IPS-18c (cell line): Measurements from ENCODE around the gene TAB2.

Experiments used
- H3K4me3 ChIP-seq: 2 replicates; pipeline ENCODE4 v1.7.0; 2013; ENCODE audit warnings: low read depth, mild to moderate bottlenecking, low read length, moderate library complexity; ENCODE audit not compliant: insufficient read depth
- H3K9me3 ChIP-seq: one replicate; pipeline ENCODE4 v1.6.1; 2013; ENCODE audit warnings: mild to moderate bottlenecking, low read length, moderate library complexity; ENCODE audit not compliant: control insufficient read depth, insufficient read depth

The TAB2 gene

DNA sequence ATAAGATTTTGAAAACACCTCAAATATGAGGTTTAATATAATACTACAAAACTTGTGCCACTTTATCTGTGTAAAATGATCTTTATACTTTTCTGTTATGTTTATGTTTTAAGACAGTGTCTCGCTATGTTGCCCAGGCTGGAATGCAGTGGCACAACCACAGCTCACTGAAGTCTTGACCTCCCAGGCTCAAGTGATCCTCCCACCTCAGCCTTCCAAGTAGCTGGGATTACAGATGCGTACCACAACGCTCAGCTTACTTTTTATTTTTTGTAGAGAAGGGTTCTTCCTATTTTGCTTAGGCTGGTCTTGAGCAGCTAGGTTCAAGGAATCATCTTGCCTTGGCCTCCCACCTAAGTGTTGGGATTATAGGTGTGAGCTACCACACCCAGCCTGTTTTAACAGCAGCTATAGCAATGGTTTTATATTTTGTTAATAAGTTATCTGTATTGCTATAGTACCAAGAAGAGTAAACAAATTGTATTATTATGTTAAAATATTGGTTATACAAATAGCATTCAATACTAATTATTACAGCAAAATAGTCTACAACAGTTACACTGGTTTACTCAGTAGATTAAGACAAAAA lies 8.2 kb downstream of the TAB2 start:
- H3K9me3 ChIP-seq = no peaks in the 10 kb centered on the region
- no peak overlapping the region for H3K4me3 ChIP-seq

DNA sequence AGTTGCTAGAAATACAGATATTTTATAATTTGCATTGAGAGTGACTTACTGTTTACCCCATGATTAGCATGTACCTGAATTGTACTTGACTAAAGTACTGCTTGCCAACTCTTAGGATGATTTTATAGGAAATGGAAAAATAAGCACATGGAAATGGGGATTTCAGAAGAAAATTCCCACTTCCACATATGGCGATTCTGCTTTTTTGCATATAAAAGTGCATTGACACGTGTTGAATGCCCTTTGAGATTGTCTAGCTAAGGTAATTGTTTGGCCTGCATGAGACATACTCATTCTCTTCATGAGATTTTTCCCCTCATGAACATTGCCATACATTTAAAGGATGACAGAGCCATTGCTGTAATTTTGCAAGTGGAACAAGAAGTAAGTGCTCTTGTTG lies 10.1 kb downstream of the TAB2 start:
- no peaks in the 10 kb centered on the region for H3K9me3 ChIP-seq
- no peak overlapping the region for H3K4me3 ChIP-seq

DNA sequence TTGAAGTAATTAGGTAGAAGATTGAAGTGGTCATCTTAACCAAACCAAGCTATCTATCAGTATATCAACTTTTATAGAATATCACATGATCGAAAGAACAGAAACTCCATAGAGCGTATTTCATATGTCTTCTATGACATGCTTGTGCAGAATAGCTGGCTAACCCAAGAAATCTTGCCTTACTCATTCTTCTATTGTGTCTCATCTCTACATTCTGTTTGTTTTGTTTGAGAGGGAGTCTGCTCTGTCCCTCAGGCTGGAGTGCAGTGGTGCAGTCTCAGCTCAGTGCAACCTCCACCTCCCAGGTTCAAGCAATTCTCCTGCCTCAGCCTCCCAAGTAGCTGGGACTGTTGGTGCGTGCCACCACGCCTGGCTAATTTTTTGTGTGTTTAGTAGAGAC lies 10.6 kb downstream of the TAB2 start:
- Histone ChIP-seq H3K4me3 (no peak overlapping the region), H3K9me3 (no peaks in the 10 kb centered on the region)

DNA sequence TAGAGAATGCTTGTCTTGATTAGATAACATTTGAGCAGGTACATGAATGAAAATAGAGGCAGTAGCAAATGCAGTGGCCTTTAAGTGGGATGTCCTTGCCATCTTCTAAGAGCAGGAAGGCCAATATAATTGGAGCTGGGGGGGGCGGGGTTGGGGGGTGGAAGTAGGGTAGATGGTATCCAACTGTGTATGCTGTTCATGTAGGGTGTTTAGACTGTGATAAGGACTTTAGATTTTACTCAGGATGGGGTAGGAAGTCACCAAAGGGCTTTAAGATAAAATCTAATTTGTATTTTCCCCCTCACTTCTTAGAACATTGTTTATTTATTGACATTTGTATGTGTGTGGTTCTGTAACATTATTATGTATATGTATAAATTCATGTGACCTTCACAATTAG lies 12.0 kb downstream of the TAB2 start:
- no peaks in the 10 kb centered on the region for H3K9me3 ChIP-seq
- no peak overlapping the region for H3K4me3 ChIP-seq

DNA sequence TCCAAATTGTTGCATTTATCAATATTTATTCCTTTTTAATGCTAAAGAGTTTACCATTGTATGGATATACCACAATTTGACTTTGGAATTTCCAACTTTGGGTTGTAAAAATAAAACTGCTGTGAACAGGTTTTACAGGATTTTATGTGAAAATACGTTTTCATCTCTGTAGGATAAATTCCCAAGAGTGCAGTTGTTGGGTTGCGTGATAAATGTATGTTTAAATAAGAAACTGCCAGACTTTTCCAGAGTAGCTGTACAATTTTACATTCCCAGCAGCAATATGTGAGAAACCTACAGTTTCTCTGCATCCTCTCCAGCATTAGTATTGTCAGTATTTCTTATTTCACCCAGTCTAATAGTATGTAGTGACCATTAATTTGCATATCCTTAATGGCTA lies 12.6 kb downstream of the TAB2 start:
- Histone ChIP-seq H3K9me3 (no peaks in the 10 kb centered on the region), H3K4me3 (no peak overlapping the region)

DNA sequence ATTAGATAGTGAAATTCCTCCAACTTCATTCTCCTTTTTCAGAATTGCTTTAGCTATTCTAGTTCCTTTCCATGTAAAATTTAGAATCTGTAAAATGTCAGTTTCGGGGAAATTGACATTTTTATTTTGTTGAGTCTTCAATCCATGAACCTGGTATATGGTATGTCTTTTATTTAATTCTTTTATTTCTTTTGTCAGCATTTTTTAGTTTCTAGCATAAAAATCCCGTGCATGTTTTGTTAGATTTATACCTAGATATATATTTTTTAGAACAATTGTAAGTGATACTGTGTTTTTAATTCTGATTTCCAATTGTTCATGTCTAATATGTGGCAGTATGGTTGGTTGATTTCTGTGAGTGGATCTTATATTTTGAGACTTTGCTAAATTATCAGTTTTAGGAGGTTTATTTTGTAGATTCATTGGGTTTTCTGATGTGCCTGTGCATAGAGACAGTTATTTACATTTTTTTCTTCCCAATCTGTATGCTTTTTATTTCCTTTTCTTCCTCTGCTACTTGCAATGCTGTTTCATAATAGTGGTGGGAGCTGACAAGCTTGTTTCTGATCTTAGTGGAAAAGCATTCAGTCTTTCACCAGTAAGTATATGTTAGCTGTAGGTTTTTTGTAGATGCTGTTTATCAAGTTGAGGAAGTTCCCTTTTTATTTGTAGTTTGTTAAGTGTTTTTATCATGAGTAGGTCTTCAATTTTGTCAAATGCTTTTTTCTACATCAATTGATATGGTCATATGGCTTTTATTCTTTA lies 13.7 kb downstream of the TAB2 start:
- Histone ChIP-seq H3K9me3 (no peaks in the 10 kb centered on the region), H3K4me3 (no peak overlapping the region)

DNA sequence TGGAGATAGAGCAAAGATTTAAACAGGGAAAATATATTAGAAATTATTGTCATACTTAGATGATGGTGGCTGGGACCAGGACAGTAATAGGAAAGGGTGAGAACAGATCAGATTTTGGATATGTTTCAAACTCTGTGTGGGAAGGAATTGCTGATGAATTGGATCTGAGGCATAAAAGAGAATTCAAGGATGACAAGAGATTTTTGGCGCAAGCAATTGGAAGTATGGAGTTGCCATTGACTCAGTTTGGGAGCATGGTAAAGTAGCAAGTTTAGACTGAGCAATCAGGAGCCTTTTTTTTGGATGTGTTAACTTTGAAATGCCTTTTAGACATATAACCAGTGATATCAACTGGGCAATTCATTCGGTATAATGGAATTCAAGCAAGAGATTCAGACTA lies 14.4 kb downstream of the TAB2 start:
- Histone ChIP-seq H3K4me3 (no peak overlapping the region), H3K9me3 (no peaks in the 10 kb centered on the region)

DNA sequence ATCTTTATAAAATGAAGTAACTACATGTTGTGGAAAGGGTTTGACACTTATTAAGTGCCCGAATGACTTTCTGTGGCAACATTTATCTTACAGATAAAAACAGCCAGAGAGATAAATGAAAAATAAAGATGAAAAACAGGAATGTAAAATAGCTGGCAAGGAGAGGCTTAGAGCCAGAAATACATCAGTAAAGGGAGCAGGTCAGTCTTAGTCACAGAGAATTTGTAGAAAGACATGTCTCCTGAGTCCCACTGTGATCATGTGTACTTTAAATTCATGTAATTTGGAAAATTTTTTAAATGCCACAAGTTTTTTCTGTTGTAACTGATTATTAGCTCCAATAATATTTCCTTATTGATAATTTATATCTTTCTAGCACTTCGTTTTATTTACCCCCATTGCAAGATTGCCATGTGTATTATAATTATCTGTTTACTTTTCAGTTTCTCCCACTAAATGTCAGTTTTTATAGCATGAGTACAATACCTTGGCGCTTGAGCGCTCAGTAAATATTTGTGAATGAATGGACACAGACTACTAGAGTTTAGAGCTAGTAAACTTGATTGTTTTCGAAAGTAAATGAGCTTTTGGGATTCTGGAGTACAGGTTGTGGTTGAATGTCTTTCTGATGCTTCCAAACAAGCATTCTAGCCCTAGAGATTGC lies 15.2 kb downstream of the TAB2 start:
- Histone ChIP-seq H3K9me3 (no peaks in the 10 kb centered on the region), H3K4me3 (no peak overlapping the region)

DNA sequence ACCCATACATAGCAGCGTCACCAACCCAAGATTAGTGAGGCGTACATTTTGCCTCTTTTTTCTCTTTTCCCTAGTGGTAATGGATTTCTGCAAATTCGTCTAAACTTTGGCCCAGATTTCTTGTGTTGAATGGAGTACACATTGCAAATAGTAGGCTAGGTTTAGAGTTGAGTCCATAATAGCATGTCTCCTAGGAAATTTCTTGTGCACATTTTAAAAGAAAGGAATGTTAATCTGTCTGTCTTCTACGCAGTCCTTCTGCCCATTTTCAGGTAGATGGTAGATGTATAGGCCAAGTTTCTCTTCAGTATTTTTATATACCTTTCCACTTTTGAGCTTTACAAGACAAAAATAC lies 15.7 kb downstream of the TAB2 start:
- Histone ChIP-seq H3K4me3 (no peak overlapping the region), H3K9me3 (no peaks in the 10 kb centered on the region)

DNA sequence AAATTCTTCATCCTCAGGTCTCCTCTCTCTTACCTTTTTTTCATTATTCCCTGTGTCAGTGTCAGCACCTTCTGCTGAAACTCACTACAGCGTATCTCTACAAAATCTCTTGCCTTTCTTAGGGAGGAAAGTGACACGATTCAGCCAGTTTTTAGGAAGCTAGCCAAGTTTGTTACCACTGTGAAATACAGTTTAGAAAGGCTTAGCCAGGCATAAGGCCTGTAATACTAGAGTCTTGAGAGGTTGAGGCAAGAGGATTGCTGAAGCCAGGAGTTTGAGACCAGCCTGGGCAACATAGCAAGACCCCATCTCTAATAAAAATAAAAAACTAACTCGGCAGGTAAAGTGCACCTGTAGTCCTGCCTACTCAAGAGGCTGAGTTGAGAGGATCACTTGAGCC lies 16.7 kb downstream of the TAB2 start:
- Histone ChIP-seq H3K9me3 (no peaks in the 10 kb centered on the region), H3K4me3 (no peak overlapping the region)

DNA sequence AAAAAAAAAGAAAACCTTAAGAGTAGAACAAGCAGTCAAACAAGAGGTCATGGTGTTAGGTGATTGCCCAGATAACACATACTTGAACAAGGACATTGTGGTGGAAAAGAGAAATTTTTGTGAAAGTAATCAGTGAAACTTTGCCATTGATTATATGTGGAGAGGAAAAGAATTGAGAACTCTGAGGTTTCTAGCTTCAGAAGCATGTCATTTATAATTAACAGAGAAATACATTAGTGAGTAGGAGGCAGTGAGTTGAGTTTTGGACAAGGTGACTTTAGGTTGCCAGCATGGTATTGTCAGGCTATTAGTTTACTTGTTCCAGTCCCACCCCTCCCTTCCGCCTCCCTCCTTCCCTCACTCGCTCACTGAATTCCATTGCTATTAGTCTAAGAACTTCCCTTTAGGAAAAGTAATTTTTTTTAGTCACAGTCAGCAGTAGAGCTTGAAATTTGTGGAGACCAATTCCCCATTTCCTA lies 17.2 kb downstream of the TAB2 start:
- H3K4me3 ChIP-seq = no peak overlapping the region
- H3K9me3 ChIP-seq = no peaks in the 10 kb centered on the region

DNA sequence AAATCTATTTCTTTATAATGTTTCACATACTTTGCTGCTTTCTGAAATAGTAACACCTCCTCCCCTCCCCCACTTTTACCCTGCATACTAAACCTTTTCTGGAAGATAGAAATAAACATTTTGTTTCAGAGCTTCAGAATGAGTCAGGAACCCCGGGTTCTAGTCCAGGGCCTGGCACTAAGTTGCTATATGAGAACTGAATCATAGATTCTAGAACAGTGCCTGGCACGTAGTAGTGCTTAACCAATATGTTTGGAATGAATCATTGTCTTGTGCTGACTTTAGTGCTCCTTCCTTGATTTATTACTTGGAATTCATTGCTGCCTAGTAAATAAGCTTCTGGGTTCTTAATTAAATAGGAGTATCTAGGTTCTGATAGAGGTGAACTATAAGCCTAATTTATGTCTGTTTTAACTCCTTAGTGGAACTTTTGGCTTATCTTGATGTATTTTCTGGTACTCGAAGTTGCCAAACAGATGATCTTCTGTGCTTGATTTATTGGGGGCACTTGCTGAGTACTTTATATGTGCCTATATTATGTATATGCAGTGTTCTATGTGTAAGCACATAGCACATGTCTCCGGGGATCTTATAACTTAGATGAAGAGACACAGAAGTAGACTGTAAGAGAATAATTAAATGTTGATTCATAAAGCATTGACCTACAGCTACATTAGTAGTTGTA lies 18.6 kb downstream of the TAB2 start:
- Histone ChIP-seq H3K9me3 (no peaks in the 10 kb centered on the region), H3K4me3 (no peak overlapping the region)

DNA sequence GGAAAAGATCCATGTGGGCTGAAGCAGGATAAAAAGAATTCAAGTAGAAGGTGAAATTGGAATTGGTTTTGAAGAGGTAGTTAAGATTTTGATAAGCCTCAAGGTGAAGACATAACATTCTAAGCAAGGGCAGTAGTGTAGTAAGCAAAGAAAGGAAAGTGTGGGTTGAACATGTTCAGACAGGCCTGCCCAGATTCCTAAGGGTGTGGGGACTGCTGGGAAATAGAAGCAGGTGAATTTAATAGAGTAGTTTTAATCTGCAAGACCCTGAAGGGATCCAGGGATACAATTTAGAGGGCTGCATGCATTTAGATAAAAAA lies 19.1 kb downstream of the TAB2 start:
- no peak overlapping the region for H3K4me3 ChIP-seq
- H3K9me3 ChIP-seq = no peaks in the 10 kb centered on the region

DNA sequence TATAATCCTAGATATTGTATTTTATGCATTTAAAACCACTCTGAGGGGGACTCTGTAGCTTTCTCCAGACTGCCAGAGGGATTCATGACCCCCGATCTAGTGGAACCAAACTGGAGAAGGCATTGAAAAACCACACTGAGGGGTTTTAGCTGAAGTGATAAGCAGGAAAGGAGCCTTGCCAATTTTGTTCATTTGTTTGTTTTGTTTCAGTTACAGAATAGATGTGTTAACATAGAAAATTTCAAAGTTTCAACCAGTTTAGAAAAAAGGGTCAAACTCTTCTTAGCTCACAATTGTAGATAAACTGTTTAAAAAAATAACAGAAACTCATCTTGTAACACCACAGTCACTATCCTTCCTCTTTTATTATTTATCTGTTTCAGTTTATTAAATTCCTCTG lies 19.8 kb downstream of the TAB2 start:
- no peaks in the 10 kb centered on the region for H3K9me3 ChIP-seq
- H3K4me3 ChIP-seq = no peak overlapping the region

DNA sequence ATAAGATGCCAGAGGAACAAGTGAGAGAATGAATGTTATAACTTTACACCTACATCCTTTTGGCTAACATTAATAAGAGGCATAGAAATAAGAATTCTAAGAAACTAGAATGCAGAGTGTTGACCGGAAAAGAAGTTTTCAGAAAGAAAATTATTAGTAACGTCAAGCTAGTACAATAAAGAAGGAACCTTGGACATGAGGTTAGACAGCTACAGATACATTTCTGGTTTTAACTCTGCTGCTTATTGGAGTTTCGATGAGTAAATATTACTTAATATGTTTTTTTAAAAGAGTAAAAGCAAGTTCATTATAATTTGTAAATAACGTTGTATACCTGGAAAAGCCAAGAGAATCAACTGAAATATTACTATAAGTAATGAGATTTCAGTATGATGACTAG lies 22.7 kb downstream of the TAB2 start:
- Histone ChIP-seq H3K9me3 (no peaks in the 10 kb centered on the region), H3K4me3 (no peak overlapping the region)

DNA sequence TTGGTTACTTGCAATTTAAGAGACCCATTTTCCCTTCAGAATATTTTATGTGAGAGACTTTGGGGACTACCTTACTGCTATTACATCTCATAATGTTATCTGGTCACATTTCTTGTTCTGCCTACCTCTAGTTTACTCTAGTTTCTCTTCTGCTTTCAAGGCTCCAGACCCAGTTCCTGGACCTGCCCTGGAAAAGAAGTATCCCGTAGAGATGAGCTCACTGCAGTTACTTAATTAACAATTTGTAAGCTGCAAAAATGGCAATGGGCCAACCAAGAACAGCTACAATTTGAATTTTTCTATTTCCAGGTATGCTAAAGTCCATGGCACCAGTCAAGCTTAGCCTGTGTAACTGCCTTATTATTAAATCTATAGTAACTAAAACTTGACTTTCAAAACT lies 25.0 kb downstream of the TAB2 start:
- H3K9me3 ChIP-seq = no peaks in the 10 kb centered on the region
- no peak overlapping the region for H3K4me3 ChIP-seq

DNA sequence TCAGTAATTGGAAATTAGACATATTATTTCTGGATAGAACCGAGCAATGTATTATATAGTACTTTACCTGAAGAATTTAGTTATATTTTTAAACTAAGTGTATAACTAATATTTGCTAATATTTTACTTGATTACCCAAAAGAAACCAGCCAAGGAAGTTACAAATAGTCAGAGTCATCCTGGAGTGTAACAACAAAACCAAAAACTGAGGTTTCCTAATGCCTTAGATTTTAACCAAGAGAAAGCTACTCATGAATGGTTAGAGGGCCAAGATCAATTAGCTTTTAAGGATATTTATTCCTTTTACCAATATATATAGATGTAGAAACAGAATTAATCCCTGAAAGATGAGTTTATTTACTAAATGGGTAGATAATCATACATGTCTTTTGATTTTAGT lies 26.0 kb downstream of the TAB2 start:
- H3K9me3 ChIP-seq = no peaks in the 10 kb centered on the region
- no peak overlapping the region for H3K4me3 ChIP-seq

DNA sequence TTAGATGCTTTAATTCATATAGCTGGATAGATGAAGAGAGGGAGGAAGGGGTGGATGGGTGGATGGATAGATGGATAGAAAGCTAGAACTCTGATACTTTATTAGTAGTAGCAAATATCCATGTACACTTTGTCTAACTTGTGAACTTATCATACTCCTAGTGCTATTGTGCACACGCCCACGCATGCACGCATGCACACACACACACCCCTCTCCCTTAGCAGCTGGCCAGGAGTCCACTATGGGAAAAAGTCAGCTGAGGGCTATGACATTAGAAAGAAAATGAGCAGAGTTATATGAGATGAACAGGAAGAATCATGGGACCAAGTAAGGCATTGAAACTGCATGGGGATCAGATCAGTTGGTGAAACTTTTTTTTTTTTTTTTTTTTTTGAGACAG lies 28.6 kb downstream of the TAB2 start:
- Histone ChIP-seq H3K4me3 (no peak overlapping the region), H3K9me3 (no peaks in the 10 kb centered on the region)
